Measurements from ENCODE around the gene TAC4. TPM values are rescaled to one million over a fixed set of nuclear protein-coding genes. Genes with fewer than 3 reads are reported as not detected.

TAC4 gene
- total RNA-seq, 1 experiment from 2014 or later = not detected

- no peak for DNase-seq (ENCODE audit: low read depth in 1 of 2, low spot score in 2 of 2)
- peaks cover 34% of the 10 kb centered on the region for H3K4me1 ChIP-seq (replicated peaks)
- no peaks in the 10 kb centered on the region; the same call in 1 of the 2 replicates for H3K9me3 ChIP-seq (replicated peaks)
- peaks cover 96% of the 10 kb centered on the region for H3K36me3 ChIP-seq
- H3K27me3 ChIP-seq (replicated peaks) = no peaks in the 10 kb centered on the region
- H3K27ac ChIP-seq = no peak overlapping the region; the same call in 1 of the 2 replicates
- no peak overlapping the region for H3K4me3 ChIP-seq
These were observed 22.2 kb downstream of the TAC4 start for GRCh38 chr17:49825645-49826044.

DNA sequence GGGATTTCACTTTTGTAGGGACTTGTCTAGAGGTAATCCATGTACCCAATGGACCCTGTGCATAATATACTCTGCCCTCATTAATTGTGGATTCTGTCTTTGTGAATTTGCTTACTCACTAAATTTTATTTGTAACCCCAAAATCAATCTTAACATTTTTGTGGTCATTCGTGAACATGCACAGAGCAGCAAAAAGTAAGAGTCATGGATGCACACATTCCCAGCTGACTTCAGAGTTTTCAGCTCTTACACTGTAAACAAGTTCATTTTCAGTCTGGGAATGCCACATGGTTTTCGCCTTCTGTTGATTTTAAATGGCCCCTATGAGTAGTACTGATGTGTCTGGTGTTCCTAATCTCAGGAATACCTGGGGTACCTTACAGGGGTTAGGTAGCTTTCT is 24.3 kb downstream of the TAC4 start:
- DNase-seq (ENCODE audit: low read depth in 1 of 2, low spot score in 2 of 2) = no peak
- H3K4me3 ChIP-seq = no peak overlapping the region
- peaks cover 95% of the 10 kb centered on the region for H3K36me3 ChIP-seq
- no peaks in the 10 kb centered on the region for H3K27me3 ChIP-seq (replicated peaks)
- H3K27ac ChIP-seq = no peak overlapping the region
- H3K4me1 ChIP-seq (replicated peaks) = peaks cover 16% of the 10 kb centered on the region
- no peaks in the 10 kb centered on the region for H3K9me3 ChIP-seq (replicated peaks)

DNA sequence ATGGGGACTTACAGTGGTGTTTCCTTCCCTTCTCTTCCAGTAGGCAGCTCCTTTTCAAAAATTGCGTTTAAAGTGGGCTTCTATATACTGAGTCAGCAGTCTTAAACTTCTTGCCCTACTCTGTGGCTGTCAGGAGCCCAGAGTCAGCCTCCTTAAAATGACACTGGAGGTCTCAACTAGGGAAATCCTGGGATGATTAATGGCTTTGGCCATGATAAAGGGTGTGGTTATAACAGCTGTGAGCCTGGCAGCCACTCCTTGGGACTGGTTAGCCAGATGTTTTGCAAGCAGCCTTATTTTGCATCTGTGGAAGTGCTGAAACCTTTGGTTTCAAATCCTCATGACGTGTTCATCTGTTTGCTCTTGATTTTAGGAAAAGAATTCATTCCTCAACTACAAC is 25.0 kb downstream of the TAC4 start:
- Histone ChIP-seq H3K4me3 (no peak overlapping the region), H3K27ac (no peak overlapping the region), H3K27me3 (replicated peaks) (no peaks in the 10 kb centered on the region), H3K36me3 (peaks cover 94% of the 10 kb centered on the region), H3K9me3 (replicated peaks) (no peaks in the 10 kb centered on the region), H3K4me1 (replicated peaks) (peaks cover 11% of the 10 kb centered on the region)
- no peak for DNase-seq (ENCODE audit: low read depth in 1 of 2, low spot score in 2 of 2)

DNA sequence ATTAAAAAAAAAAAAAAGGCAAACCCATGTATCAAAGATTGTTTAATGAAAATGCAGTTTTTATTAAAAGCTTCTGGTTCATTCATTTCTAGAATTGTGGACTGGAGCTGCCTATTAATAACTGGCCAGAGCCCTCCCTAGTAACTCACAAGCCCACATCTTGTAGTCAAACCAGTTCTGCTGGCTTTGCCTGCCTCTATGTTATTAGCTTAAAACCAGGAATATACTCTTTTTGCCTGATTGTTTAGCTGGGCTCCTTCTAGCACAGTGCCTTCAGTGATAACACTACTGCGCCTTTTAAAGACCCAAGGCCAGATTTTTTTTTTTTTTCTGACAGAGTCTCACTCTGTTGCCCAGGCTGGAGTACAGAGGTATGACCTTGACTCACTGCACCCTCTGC is 26.0 kb downstream of the TAC4 start:
- no peaks in the 10 kb centered on the region for H3K27me3 ChIP-seq (replicated peaks)
- H3K4me1 ChIP-seq (replicated peaks) = peaks cover 11% of the 10 kb centered on the region
- peaks cover 94% of the 10 kb centered on the region for H3K36me3 ChIP-seq
- no peak overlapping the region for H3K4me3 ChIP-seq
- no peaks in the 10 kb centered on the region for H3K9me3 ChIP-seq (replicated peaks)
- no peak for DNase-seq (ENCODE audit: low read depth in 1 of 2, low spot score in 2 of 2)
- H3K27ac ChIP-seq = no peak overlapping the region

- Histone ChIP-seq H3K27ac (no peak overlapping the region), H3K9me3 (replicated peaks) (no peaks in the 10 kb centered on the region), H3K36me3 (peaks cover 94% of the 10 kb centered on the region), H3K27me3 (replicated peaks) (no peaks in the 10 kb centered on the region), H3K4me1 (replicated peaks) (peaks cover 11% of the 10 kb centered on the region), H3K4me3 (no peak overlapping the region)
- no peak for DNase-seq (ENCODE audit: low read depth in 1 of 2, low spot score in 2 of 2)
These were observed 26.4 kb downstream of the TAC4 start for GRCh38 chr17:49821466-49821865.

DNA sequence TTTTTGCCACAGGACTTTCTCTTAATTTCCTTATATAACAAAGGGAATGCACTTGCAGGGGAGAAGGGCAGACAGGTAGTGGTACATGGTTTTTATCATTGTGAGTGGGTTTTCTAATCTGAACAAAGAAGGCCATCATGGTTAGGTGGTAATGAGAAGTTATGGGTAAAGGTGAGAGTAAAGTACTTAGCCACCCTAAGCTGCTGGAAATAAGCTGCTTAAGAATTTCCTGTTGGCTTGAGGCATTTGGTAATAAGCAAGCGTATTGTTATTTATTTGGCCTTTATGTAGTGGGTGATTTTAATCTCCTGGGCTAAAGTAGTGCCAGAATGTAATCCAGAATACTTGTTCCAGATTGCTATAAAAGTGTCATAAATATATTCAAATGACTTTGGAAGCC is 27.1 kb downstream of the TAC4 start:
- Histone ChIP-seq H3K27ac (no peak overlapping the region), H3K4me1 (replicated peaks) (peaks cover 10% of the 10 kb centered on the region), H3K27me3 (replicated peaks) (no peaks in the 10 kb centered on the region), H3K4me3 (no peak overlapping the region), H3K36me3 (peaks cover 94% of the 10 kb centered on the region), H3K9me3 (replicated peaks) (no peaks in the 10 kb centered on the region)
- no peak for DNase-seq (ENCODE audit: low read depth in 1 of 2, low spot score in 2 of 2)

DNA sequence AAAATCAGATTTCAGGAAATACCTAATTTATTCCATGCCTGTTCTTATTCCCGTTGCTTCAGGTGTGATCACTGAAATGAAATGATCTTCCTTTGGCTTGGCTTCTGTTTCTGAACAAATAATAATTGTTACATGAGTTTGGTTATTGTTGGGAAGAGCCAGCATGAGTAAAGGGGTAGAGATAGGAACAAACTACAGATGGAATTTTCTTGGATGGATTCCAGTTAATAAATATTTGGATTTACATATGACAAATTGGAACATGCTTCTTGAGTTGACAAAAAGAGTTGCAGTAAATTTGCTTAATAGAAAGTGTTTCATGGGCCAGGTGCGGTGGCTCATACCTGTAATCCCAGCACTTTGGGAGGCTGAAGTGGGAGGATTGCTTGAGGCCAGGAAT is 28.2 kb downstream of the TAC4 start:
- no peak overlapping the region for H3K4me3 ChIP-seq
- H3K27me3 ChIP-seq (replicated peaks) = no peaks in the 10 kb centered on the region
- peaks cover 90% of the 10 kb centered on the region for H3K36me3 ChIP-seq
- H3K4me1 ChIP-seq (replicated peaks) = 0 out of 2 replicates have a peak, but pooled peaks cover 4% of the 10 kb centered on the region
- H3K27ac ChIP-seq = no peak overlapping the region
- DNase-seq (ENCODE audit: low read depth in 1 of 2, low spot score in 2 of 2) = no peak
- H3K9me3 ChIP-seq (replicated peaks) = no peaks in the 10 kb centered on the region

GRCh38 chr17:49819138-49819537 is 28.7 kb downstream of the TAC4 start:
- Histone ChIP-seq H3K4me3 (no peak overlapping the region), H3K4me1 (replicated peaks) (0 out of 2 replicates have a peak, but pooled peaks cover 4% of the 10 kb centered on the region), H3K9me3 (replicated peaks) (no peaks in the 10 kb centered on the region), H3K36me3 (peaks cover 90% of the 10 kb centered on the region), H3K27me3 (replicated peaks) (no peaks in the 10 kb centered on the region), H3K27ac (no peak overlapping the region)
- no peak for DNase-seq (ENCODE audit: low read depth in 1 of 2, low spot score in 2 of 2)

GRCh38 chr17:49817993-49818392 is 29.9 kb downstream of the TAC4 start:
- Histone ChIP-seq H3K27me3 (replicated peaks) (no peaks in the 10 kb centered on the region), H3K4me1 (replicated peaks) (no peaks in the 10 kb centered on the region), H3K9me3 (replicated peaks) (no peaks in the 10 kb centered on the region), H3K27ac (no peak overlapping the region), H3K4me3 (no peak overlapping the region), H3K36me3 (peaks cover 90% of the 10 kb centered on the region)
- no peak for DNase-seq (ENCODE audit: low read depth in 1 of 2, low spot score in 2 of 2)

GRCh38 chr17:49815761-49816281 is 32.0 kb downstream of the TAC4 start:
- Histone ChIP-seq H3K36me3 (peaks cover 86% of the 10 kb centered on the region), H3K27me3 (replicated peaks) (no peaks in the 10 kb centered on the region), H3K27ac (no peak overlapping the region)

DNA sequence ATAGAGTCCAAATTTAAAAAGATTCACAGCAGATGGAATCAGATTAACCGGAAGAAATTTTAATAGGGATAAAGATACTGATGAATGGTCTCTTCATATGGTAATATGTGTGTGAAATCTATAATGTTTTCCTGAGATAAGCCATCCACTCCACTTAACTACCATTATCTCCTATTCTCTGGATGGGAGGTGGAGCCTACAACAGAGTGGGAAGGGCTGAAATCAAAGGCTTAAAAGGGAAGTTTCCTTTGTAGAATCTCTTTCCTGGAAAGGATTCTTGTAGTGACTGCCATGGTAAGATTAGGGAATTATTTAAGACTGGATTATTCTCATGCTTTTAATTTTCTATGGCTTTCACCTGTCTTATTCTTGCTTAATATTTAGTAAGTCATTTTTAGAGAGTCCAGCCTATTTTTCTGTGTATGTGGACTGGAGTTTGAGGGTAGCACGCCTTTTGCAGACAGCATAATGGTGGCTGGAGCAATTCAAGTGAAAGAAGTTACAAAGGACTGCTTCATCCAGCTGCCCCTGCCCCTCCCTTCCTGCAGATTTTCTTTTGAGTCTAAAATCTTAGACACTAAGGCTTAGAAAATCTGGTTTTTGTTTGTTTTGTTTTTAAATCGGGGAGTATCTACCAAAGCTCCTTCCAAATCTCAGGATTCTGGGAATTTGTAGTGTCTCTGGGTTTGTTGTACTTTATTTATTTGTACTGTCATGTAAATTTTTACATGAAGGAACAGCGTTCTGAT is 32.9 kb downstream of the TAC4 start:
- no peak for DNase-seq (ENCODE audit: low read depth in 1 of 2, low spot score in 2 of 2)
- H3K36me3 ChIP-seq = peaks cover 90% of the 10 kb centered on the region
- H3K27me3 ChIP-seq (replicated peaks) = no peaks in the 10 kb centered on the region
- H3K27ac ChIP-seq = no peak overlapping the region
- H3K4me1 ChIP-seq (replicated peaks) = no peaks in the 10 kb centered on the region
- H3K4me3 ChIP-seq = no peak overlapping the region
- H3K9me3 ChIP-seq (replicated peaks) = no peaks in the 10 kb centered on the region

More at GRCh38 chr17:49815761-49816281, 32.0 kb downstream of the TAC4 start:
- H3K4me3 ChIP-seq = no peak overlapping the region
- no peaks in the 10 kb centered on the region for H3K9me3 ChIP-seq (replicated peaks)
- H3K4me1 ChIP-seq (replicated peaks) = no peaks in the 10 kb centered on the region
- DNase-seq (ENCODE audit: low read depth in 1 of 2, low spot score in 2 of 2) = no peak

DNA sequence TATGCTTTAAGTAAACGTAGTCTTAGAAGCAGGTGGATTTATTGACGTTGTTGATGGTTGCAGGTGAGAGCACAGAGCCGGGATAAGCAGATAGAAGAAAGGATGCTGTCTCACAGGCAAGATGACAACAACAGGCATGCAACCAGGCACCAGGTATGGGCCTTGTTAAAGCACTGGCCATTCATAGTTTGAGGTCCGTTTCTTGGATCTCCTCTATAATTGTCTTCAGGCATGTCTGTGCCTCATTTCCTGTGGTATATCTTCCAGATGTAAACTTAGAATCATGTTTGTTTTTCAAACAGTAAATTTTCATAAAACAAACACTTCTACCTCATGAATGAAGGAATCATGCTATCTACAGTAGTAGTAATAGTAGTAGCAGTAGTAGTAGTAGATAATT is 38.8 kb downstream of the TAC4 start:
- peaks cover 88% of the 10 kb centered on the region for H3K36me3 ChIP-seq
- no peaks in the 10 kb centered on the region for H3K4me1 ChIP-seq (replicated peaks)
- H3K9me3 ChIP-seq (replicated peaks) = no peaks in the 10 kb centered on the region
- no peak overlapping the region for H3K4me3 ChIP-seq
- H3K27ac ChIP-seq = no peak overlapping the region
- no peaks in the 10 kb centered on the region for H3K27me3 ChIP-seq (replicated peaks)
- no peak for DNase-seq (ENCODE audit: low read depth in 1 of 2, low spot score in 2 of 2)

GRCh38 chr17:49798738-49799137 is 49.1 kb downstream of the TAC4 start:
- no peaks in the 10 kb centered on the region for H3K27me3 ChIP-seq (replicated peaks)
- DNase-seq (ENCODE audit: low read depth in 1 of 2, low spot score in 2 of 2) = no peak
- peaks cover 93% of the 10 kb centered on the region for H3K36me3 ChIP-seq
- no peaks in the 10 kb centered on the region for H3K4me1 ChIP-seq (replicated peaks)
- no peak overlapping the region for H3K27ac ChIP-seq
- H3K9me3 ChIP-seq (replicated peaks) = no peaks in the 10 kb centered on the region
- no peak overlapping the region for H3K4me3 ChIP-seq

DNA sequence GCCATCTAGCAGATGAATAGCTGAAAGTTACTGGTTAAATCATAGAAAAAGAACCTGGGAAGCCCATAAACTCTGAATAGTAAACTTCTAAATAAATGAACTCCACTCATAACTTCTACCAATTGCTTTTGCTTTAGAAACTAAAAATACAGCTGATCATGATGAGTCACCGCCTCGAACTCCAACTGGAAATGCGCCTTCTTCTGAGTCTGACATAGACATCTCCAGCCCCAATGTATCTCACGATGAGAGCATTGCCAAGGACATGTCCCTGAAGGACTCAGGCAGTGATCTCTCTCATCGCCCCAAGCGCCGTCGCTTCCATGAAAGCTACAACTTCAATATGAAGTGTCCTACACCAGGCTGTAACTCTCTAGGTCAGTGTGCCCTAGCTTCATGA is 49.7 kb downstream of the TAC4 start:
- Histone ChIP-seq H3K9me3 (replicated peaks) (no peaks in the 10 kb centered on the region), H3K4me1 (replicated peaks) (no peaks in the 10 kb centered on the region), H3K27ac (no peak overlapping the region), H3K4me3 (no peak overlapping the region), H3K27me3 (replicated peaks) (no peaks in the 10 kb centered on the region), H3K36me3 (peaks cover 94% of the 10 kb centered on the region)
- DNase-seq (ENCODE audit: low read depth in 1 of 2, low spot score in 2 of 2) = no peak

Data from SJSA1 (cell line).